Measurements from ENCODE around the gene GCN1. TPM values are rescaled to one million over a fixed set of nuclear protein-coding genes. Genes with fewer than 3 reads are reported as not detected.

The GCN1 gene
- total RNA-seq, 1 donor from 2014 or later = 134 TPM

GRCh38 chr12:120078868-120079267 is 115.6 kb downstream of the GCN1 start:
- DNase-seq (ENCODE audit: low spot score in 2 of 2, unreplicated experiment in 2 of 2) = no peak
- Mint-ChIP-seq H3K4me1 (peaks cover 19% of the 10 kb centered on the region), H3K27ac (peak overlapping the region; percentile 43), H3K27me3 (ENCODE audit: low read depth) (no peaks in the 10 kb centered on the region), H3K4me3 (no peak overlapping the region), H3K36me3 (peaks cover 5% of the 10 kb centered on the region), H3K9me3 (no peaks in the 10 kb centered on the region)
- TF ChIP-seq, protein P1, sequence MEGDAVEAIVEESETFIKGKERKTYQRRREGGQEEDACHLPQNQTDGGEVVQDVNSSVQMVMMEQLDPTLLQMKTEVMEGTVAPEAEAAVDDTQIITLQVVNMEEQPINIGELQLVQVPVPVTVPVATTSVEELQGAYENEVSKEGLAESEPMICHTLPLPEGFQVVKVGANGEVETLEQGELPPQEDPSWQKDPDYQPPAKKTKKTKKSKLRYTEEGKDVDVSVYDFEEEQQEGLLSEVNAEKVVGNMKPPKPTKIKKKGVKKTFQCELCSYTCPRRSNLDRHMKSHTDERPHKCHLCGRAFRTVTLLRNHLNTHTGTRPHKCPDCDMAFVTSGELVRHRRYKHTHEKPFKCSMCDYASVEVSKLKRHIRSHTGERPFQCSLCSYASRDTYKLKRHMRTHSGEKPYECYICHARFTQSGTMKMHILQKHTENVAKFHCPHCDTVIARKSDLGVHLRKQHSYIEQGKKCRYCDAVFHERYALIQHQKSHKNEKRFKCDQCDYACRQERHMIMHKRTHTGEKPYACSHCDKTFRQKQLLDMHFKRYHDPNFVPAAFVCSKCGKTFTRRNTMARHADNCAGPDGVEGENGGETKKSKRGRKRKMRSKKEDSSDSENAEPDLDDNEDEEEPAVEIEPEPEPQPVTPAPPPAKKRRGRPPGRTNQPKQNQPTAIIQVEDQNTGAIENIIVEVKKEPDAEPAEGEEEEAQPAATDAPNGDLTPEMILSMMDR (IDR thresholded peaks at IDR 0.05; ENCODE audit: unreplicated experiment) = no peak

- H3K9me3 Mint-ChIP-seq = no peaks in the 10 kb centered on the region
- H3K4me1 Mint-ChIP-seq = peaks cover 19% of the 10 kb centered on the region
- TF ChIP-seq, protein P1 (IDR thresholded peaks at IDR 0.05; ENCODE audit: unreplicated experiment) = no peak
- no peak for DNase-seq (ENCODE audit: low spot score in 2 of 2, unreplicated experiment in 2 of 2)
- no peaks in the 10 kb centered on the region for H3K27me3 Mint-ChIP-seq (ENCODE audit: low read depth)
- H3K27ac Mint-ChIP-seq = no peak overlapping the region
- peaks cover 8% of the 10 kb centered on the region for H3K36me3 Mint-ChIP-seq
- no peak overlapping the region for H3K4me3 Mint-ChIP-seq
These were observed 117.3 kb downstream of the GCN1 start for GRCh38 chr12:120077260-120077659.

Small RNA genes within 50 kb of the gene (microRNA-seq; reads per million reads assigned to microRNA genes)
- 2.6 reads per million for gene MIR4498

Other genes with a start within 250 kb of the GCN1 start
- 38.8 to 41.5 TPM (median 40.1 TPM) in 3 replicates for gene BICDL1, start 205.5 kb downstream of the GCN1 start, total RNA-seq
- gene RAB35, start 78.0 kb downstream of the GCN1 start, total RNA-seq = 28.1 to 36.5 TPM (median 33.2 TPM) in 3 replicates
- gene RPLP0, start 6.4 kb upstream of the GCN1 start, total RNA-seq = 1,924 to 1,989 TPM (median 1,950 TPM) in 3 replicates
- gene PXN, start 71.0 kb upstream of the GCN1 start, total RNA-seq = 113 to 123 TPM (median 117 TPM) in 3 replicates
- gene RNU4-2, start 97.2 kb upstream of the GCN1 start, total RNA-seq = 9,118 to 10,048 TPM (median 9,930 TPM) in 3 replicates
- 5,196 to 5,477 TPM (median 5,368 TPM) in 3 replicates for gene RNU4-1, start 98.5 kb upstream of the GCN1 start, total RNA-seq
- gene SIRT4, start 107.6 kb upstream of the GCN1 start, total RNA-seq = 3.9 to 4.6 TPM (median 4.3 TPM) in 3 replicates
- not detected in 3 replicates for gene PLA2G1B, start 133.1 kb upstream of the GCN1 start, total RNA-seq
- 27.7 to 32.7 TPM (median 28.4 TPM) in 3 replicates for gene MSI1, start 174.4 kb upstream of the GCN1 start, total RNA-seq
- gene COX6A1, start 243.4 kb upstream of the GCN1 start, total RNA-seq = 229 to 242 TPM (median 230 TPM) in 3 replicates